Colonic mucosa (tissue), 4 donors: ENCODE data around the gene LYAR. TPM values are rescaled to one million over a fixed set of nuclear protein-coding genes. Genes with fewer than 3 reads are reported as not detected.

Experiments
- DNase-seq: peaks from one replicate; pipeline ENCODE4 v3.0.0-alpha.2; 2020
- H3K27ac ChIP-seq: fragments of 200-600 bp; one replicate; pipeline ENCODE4 v1.8.0; 2021
- H3K27me3 ChIP-seq: fragments of 200-600 bp; one replicate; pipeline ENCODE4 v1.8.0; 2021
- H3K36me3 ChIP-seq: fragments of 200-600 bp; one replicate; pipeline ENCODE4 v1.8.0; 2021
- H3K4me1 ChIP-seq: fragments of 200-600 bp; one replicate; pipeline ENCODE4 v1.8.0; 2021; ENCODE audit warnings: mild to moderate bottlenecking
- H3K4me3 ChIP-seq: fragments of 200-600 bp; one replicate; pipeline ENCODE4 v1.8.0; 2021
- H3K9ac ChIP-seq, 2 donors: one replicate each; pipeline ENCODE4 v1.7.0; 2013; ENCODE audit warnings: control low read depth in 2 of 2, low read depth in 2 of 2, low read length in 2 of 2
- H3K9me3 ChIP-seq: fragments of 200-600 bp; one replicate; pipeline ENCODE4 v1.8.0; 2021
- intact Hi-C: fragments of 100-400 bp; cut with DNase I; formaldehyde crosslinking; loops from one replicate; pipeline ENCODE4 v1.14.1; 2022
- total RNA-seq, 2 donors: library from RNA; stranded (reverse); fragmentation: NEBNext Ultra II Directional in 1 of 2; extraction: Animal tissue kit (Norgen Biotek cat#: 25700) in 1 of 2; gene quantifications; one replicate each; pipeline ENCODE4 v1.2.1, GENCODE V29; 2021
- TF ChIP-seq, protein P1 (sequence below): fragments of 200-600 bp; IDR thresholded peaks from one replicate; pipeline ENCODE4 v1.8.0; 2022; ENCODE audit warnings: antibody characterized with exemption, mild to moderate bottlenecking
- donor health status: healthy.
- donor health status: DM: no; HTN: no; CAD: no.
- donor health status: DM: no; HTN: no; CAD: no.

The LYAR gene, protein sequence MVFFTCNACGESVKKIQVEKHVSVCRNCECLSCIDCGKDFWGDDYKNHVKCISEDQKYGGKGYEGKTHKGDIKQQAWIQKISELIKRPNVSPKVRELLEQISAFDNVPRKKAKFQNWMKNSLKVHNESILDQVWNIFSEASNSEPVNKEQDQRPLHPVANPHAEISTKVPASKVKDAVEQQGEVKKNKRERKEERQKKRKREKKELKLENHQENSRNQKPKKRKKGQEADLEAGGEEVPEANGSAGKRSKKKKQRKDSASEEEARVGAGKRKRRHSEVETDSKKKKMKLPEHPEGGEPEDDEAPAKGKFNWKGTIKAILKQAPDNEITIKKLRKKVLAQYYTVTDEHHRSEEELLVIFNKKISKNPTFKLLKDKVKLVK
- 10 to 100 TPM in 1 of 2 donors, 1 to 10 TPM in 1; 6.7 to 16.7 TPM for total RNA-seq

DNA sequence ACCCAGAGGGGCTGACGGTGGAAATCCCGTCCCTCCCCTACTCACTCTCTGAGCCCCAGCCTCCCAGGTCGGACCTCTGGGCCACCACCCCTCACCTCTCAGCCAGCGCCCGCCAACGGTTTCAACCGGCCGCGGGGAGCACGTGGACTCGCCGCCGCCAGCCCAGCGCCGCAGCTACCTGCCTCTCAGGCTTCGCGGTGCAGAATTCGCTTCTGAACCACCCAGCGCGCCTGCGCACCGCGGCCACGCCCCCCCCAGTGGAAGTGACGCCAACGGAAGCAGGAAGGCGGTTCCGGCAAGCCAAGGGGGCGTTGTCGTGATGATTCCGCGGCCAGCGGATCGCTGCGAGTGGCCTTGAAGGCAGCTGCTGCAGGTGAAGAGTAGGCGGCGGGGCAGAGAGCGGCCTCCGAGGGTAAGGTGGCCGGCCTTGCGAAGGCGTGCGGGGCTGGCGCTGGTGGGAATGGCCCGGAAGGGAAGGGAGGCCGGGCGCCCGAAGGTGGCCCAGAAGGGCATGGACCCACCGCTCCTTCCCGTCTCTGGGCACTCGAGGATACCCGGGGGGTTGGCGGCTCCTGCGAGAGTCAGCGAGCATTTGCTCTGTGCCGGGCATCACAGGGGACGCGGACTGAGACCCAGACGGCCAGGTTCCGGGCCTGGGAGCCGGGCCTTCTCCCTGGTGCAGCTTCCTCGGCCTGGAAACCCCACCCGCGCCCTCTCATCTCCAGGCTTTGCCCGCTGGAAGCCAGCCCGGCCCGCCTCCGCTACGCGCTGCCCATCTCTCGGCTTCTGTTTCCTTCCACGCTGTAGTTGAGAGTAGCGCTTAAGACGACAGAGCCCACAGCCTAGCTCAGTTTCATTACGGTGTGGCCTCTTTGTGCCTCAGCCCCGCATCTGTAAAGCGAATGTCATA is at the start of gene LYAR, which contains the start of gene ZBTB49:
Gene LYAR, minus strand, starts transcription at position 214 of the 910 bp plus-strand sequence. CDS start 6,412 bp downstream, outside the sequence.
Gene ZBTB49, plus strand, starts transcription at position 311 of the 910 bp plus-strand sequence. CDS start 9,695 bp downstream, outside the sequence.
- peaks cover 16% of the 10 kb centered on the region for H3K4me1 ChIP-seq
- DNase-seq = peak; percentile 98
- peak within 1 kb of the TSS; percentile 78 for H3K27ac ChIP-seq
- TF ChIP-seq, protein P1, sequence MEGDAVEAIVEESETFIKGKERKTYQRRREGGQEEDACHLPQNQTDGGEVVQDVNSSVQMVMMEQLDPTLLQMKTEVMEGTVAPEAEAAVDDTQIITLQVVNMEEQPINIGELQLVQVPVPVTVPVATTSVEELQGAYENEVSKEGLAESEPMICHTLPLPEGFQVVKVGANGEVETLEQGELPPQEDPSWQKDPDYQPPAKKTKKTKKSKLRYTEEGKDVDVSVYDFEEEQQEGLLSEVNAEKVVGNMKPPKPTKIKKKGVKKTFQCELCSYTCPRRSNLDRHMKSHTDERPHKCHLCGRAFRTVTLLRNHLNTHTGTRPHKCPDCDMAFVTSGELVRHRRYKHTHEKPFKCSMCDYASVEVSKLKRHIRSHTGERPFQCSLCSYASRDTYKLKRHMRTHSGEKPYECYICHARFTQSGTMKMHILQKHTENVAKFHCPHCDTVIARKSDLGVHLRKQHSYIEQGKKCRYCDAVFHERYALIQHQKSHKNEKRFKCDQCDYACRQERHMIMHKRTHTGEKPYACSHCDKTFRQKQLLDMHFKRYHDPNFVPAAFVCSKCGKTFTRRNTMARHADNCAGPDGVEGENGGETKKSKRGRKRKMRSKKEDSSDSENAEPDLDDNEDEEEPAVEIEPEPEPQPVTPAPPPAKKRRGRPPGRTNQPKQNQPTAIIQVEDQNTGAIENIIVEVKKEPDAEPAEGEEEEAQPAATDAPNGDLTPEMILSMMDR = no peak
- H3K36me3 ChIP-seq = no peaks in the 10 kb centered on the region
- H3K9me3 ChIP-seq = no peaks in the 10 kb centered on the region
- intact Hi-C loops = loop anchor here (5.0 kb wide), 1 partner anchor 43 kb away; the partner anchor contains the start of gene TMEM128
- peak within 1 kb of the TSS; percentile 97 for H3K4me3 ChIP-seq
- no peaks in the 10 kb centered on the region for H3K27me3 ChIP-seq
- H3K9ac ChIP-seq = peak within 1 kb of the TSS; percentile 85 to 91

DNA sequence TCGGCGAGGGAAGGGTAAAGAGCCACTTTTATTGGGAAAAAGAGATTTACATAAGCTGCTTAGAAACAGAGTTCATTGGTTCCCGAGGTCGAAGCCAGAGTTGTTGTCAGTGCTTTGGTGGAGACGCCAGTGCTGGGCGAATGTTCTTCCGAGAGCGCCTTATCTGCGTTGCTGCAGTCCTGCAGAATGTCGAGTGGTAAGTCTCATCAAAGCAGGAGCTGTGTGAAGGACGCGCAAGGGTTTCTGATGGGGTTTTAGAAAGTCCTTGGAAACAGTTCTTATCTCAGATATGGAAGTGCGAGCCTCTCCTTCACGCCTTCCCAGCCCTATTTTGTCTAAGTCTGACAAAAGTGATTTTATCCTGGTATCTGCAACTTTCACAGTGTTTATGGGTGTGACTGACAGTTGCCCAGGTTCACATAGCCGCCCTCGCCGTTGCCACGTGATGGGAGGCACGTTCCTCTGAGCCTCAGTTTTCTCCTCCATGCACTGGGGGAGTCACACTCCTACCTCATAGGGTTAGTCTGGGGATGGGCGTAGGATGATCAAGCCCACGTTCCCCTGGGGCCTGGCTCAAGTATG is 49.6 kb upstream of the LYAR start:
- no peak for DNase-seq
- H3K9me3 ChIP-seq = no peaks in the 10 kb centered on the region
- no peaks in the 10 kb centered on the region for H3K4me1 ChIP-seq
- H3K36me3 ChIP-seq = no peaks in the 10 kb centered on the region
- H3K27ac ChIP-seq = no peak overlapping the region
- intact Hi-C loops = loop anchor here (5.0 kb wide), 1 partner anchor 87 kb away; no protein-coding TSS in a partner anchor
- no peak overlapping the region for H3K9ac ChIP-seq
- H3K4me3 ChIP-seq = no peak overlapping the region
- TF ChIP-seq, protein P1 = no peak
- H3K27me3 ChIP-seq = no peaks in the 10 kb centered on the region

DNA sequence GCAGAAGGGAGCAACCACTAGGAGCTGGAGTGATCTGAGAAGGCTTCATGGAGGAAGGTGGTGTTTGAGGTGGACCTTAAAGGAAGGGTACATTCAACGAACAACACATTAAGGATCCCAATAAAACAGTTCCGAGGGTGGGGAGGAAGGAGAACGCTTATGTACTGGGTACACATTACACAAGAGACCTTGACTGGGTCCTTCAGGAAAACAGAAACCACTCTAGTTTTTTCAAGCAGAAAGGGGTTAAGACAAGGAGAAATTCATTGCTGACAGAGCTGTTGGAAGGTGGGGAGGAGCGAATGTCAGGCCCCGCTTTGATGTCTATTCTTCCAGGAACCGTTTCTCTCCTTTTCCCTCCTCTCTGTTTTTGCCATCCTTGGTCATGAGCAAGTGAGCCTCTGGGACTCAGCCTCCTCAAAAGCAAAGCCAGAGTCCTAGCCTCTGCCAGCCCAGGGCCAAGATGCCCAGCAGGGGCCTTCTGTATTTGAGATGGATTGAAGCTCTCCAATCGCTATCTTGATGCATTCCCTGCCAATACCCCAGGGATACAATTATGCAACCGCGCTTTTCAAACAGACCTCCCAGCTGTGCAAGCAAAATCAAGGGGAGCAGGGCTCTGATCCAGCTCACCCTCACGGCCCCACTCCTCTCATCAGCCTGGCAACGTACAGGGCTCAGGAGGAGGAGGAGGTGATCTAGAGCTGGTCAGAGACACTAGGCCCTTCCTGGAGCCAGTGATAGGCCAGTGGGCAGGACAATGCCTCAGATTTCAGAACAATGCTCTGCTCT is 48.5 kb upstream of the LYAR start:
- H3K4me3 ChIP-seq = no peak overlapping the region
- H3K4me1 ChIP-seq = no peaks in the 10 kb centered on the region
- no peak overlapping the region for H3K27ac ChIP-seq
- no peaks in the 10 kb centered on the region for H3K27me3 ChIP-seq
- no peak for DNase-seq
- H3K9ac ChIP-seq = no peak overlapping the region
- no peaks in the 10 kb centered on the region for H3K36me3 ChIP-seq
- intact Hi-C loops = loop anchor here (5.0 kb wide), 1 partner anchor 86 kb away; no protein-coding TSS in a partner anchor
- no peaks in the 10 kb centered on the region for H3K9me3 ChIP-seq
- TF ChIP-seq, protein P1 = no peak

DNA sequence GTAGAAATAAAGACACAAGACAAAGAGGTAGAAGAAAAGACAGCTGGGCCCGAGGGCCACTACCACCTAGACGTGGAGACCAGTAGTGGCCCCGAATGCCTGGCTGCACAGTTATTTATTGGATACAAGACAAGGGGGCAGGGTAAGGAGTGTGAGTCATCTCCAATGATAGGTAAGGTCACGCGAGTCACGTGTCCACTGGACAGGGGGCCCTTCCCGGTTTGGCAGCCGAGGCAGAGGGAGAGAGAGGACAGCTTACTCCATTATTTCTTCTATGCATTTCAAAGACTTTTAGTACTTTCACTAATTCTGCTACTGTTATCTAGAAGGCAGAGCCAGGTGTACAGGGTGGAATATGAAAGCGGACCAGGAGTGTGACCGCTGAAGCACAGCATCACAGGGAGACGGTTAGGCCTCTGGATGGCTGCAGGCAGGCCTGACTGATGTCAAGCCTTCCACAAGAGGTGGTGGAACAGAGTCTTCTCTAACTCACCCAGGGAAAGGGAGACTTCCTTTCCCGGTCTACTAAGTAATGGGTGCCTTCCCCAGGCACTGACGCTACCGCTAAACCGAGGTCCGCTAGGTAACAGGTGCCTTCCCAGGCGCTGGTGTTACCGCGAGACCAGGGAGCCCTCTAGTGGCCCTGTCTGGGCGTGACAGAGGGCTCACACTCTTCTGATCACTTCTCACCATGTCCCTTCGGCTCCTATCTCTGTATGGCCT is 45.0 kb upstream of the LYAR start:
- DNase-seq = peak; percentile 68

More for the DNA sequence above, 45.0 kb upstream of the LYAR start:
- H3K4me3 ChIP-seq = no peak overlapping the region
- intact Hi-C loops = loop anchor here (5.0 kb wide), 1 partner anchor 83 kb away; no protein-coding TSS in a partner anchor
- no peaks in the 10 kb centered on the region for H3K36me3 ChIP-seq
- H3K27me3 ChIP-seq = no peaks in the 10 kb centered on the region
- no peaks in the 10 kb centered on the region for H3K9me3 ChIP-seq
- no peak overlapping the region for H3K9ac ChIP-seq
- H3K4me1 ChIP-seq = no peaks in the 10 kb centered on the region
- H3K27ac ChIP-seq = no peak overlapping the region
- TF ChIP-seq, protein P1 = peak; percentile 54
